ENCODE data around the gene CCDC91.

Gene CCDC91

DNA sequence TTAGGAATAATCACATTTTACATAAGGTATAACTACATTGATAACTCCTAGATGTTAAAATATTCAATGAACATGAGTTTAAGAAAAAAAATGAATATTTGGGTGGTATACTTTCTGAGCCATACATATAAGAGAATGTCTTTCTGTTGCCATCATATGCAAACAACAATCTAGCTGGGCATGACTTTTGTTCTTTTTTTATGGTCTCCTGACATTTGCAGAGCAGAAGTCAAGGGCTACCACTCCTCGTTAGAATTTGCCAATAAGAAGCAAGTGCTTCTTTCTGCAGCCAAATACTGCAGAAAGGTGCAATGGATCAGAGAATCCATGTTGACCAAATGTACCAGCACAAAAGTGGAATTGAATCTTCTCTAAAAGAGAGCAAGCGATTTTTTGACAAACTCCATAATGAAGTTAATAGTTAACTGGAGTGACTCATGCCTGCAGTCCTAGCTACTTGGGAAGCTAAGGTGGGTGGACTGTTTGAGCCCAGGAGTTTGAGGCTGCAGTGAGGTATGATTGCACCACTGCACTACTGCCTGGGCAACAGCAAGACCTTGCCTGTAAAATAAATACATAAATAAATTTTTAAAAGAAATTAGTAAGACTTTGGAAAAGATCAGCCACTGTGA lies 25.5 kb upstream of the CCDC91 start:
- H3K4me3 ChIP-seq (ENCODE audit: low read depth in 1 of 2, low read length in 2 of 2), result no peak overlapping the region
- no peak overlapping the region for H3K9ac ChIP-seq (ENCODE audit: low read length)
- no peaks in the 10 kb centered on the region for H3K9me3 ChIP-seq (ENCODE audit: low read length)
- no peaks in the 10 kb centered on the region for H3K4me1 ChIP-seq (ENCODE audit: insufficient read depth, low read length)
- H3K27me3 ChIP-seq (ENCODE audit: control insufficient read depth in 1 of 2, insufficient read depth in 2 of 2, low read length in 2 of 2), result no peaks in the 10 kb centered on the region
- H3K27ac ChIP-seq (ENCODE audit: low read depth, low read length), result no peak overlapping the region
- H3K36me3 ChIP-seq (ENCODE audit: insufficient read depth, low read length), result no peaks in the 10 kb centered on the region

- Histone ChIP-seq H3K27me3 (ENCODE audit: control insufficient read depth in 1 of 2, insufficient read depth in 2 of 2, low read length in 2 of 2) (no peaks in the 10 kb centered on the region), H3K36me3 (ENCODE audit: insufficient read depth, low read length) (no peaks in the 10 kb centered on the region)
Measured at GRCh38 chr12:28167981-28168485, 22.2 kb upstream of the CCDC91 start.

GRCh38 chr12:28171356-28172060 lies 18.7 kb upstream of the CCDC91 start:
- no peaks in the 10 kb centered on the region for H3K36me3 ChIP-seq (ENCODE audit: insufficient read depth, low read length)
- no peaks in the 10 kb centered on the region for H3K27me3 ChIP-seq (ENCODE audit: control insufficient read depth in 1 of 2, insufficient read depth in 2 of 2, low read length in 2 of 2)
- H3K4me3 ChIP-seq (ENCODE audit: low read depth in 1 of 2, low read length in 2 of 2), result no peak overlapping the region
- no peaks in the 10 kb centered on the region for H3K4me1 ChIP-seq (ENCODE audit: insufficient read depth, low read length)
- no peaks in the 10 kb centered on the region for H3K9me3 ChIP-seq (ENCODE audit: low read length)
- no peak overlapping the region for H3K9ac ChIP-seq (ENCODE audit: low read length)
- H3K27ac ChIP-seq (ENCODE audit: low read depth, low read length), result no peak overlapping the region

More at GRCh38 chr12:28167981-28168485, 22.2 kb upstream of the CCDC91 start:
- Histone ChIP-seq H3K27ac (ENCODE audit: low read depth, low read length) (no peak overlapping the region), H3K9me3 (ENCODE audit: low read length) (no peaks in the 10 kb centered on the region), H3K4me1 (ENCODE audit: insufficient read depth, low read length) (no peaks in the 10 kb centered on the region), H3K4me3 (ENCODE audit: low read depth in 1 of 2, low read length in 2 of 2) (no peak overlapping the region), H3K9ac (ENCODE audit: low read length) (no peak overlapping the region)

DNA sequence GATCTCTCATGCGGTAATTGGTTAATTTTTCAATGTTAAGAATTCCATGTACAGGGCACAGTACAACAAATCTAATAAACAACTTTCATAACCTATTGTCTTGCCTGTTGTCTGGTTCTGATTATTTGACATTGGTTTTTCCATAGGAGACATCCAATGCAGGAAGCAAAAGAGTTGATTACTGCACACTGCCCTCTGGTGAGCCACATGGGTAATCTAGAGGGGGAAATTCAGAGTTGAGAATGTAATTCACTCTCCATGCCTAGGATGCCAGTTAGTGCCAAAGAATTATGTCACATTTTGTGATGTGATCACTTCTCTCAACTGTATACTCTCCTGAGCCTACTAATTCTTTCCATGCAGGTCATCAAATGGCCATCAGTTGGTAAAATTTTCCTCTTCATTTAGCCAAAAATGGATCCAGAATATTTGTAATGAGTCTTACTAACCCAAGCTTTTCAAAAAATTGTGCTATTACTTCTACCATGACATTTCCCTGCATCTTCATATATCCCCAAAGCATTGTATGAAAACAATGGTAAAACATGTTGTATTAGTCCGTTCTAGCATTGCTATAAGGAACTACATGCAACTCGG lies 17.7 kb upstream of the CCDC91 start:
- Histone ChIP-seq H3K27ac (ENCODE audit: low read depth, low read length) (no peak overlapping the region), H3K27me3 (ENCODE audit: control insufficient read depth in 1 of 2, insufficient read depth in 2 of 2, low read length in 2 of 2) (no peaks in the 10 kb centered on the region), H3K4me3 (ENCODE audit: low read depth in 1 of 2, low read length in 2 of 2) (no peak overlapping the region), H3K9ac (ENCODE audit: low read length) (no peak overlapping the region), H3K36me3 (ENCODE audit: insufficient read depth, low read length) (no peaks in the 10 kb centered on the region), H3K4me1 (ENCODE audit: insufficient read depth, low read length) (no peaks in the 10 kb centered on the region), H3K9me3 (ENCODE audit: low read length) (no peaks in the 10 kb centered on the region)

DNA sequence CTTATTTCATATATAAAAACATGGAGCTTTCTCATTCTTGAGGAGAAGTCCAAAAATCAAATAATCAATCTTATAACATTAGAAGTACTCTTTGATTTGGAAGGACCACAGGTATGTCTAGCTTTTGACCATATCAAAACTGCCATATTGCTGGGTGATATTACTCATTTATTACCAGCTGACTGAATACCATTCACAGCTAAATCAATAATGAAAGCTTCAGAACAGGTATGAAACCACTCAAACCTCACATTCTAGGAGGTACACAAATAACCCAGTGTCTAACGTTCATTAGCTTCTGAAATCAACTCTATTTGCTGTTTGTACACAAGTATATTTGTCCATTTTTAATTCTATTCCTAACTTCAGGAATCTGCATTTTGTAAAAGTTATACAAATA lies 16.8 kb upstream of the CCDC91 start:
- Histone ChIP-seq H3K9ac (ENCODE audit: low read length) (no peak overlapping the region), H3K27me3 (ENCODE audit: control insufficient read depth in 1 of 2, insufficient read depth in 2 of 2, low read length in 2 of 2) (no peaks in the 10 kb centered on the region), H3K27ac (ENCODE audit: low read depth, low read length) (no peak overlapping the region), H3K4me1 (ENCODE audit: insufficient read depth, low read length) (no peaks in the 10 kb centered on the region), H3K36me3 (ENCODE audit: insufficient read depth, low read length) (no peaks in the 10 kb centered on the region), H3K4me3 (ENCODE audit: low read depth in 1 of 2, low read length in 2 of 2) (no peak overlapping the region), H3K9me3 (ENCODE audit: low read length) (no peaks in the 10 kb centered on the region)

GRCh38 chr12:28175098-28175589 lies 15.1 kb upstream of the CCDC91 start:
- Histone ChIP-seq H3K9me3 (ENCODE audit: low read length) (no peaks in the 10 kb centered on the region), H3K36me3 (ENCODE audit: insufficient read depth, low read length) (no peaks in the 10 kb centered on the region), H3K27me3 (ENCODE audit: control insufficient read depth in 1 of 2, insufficient read depth in 2 of 2, low read length in 2 of 2) (no peaks in the 10 kb centered on the region), H3K9ac (ENCODE audit: low read length) (no peak overlapping the region), H3K4me1 (ENCODE audit: insufficient read depth, low read length) (no peaks in the 10 kb centered on the region), H3K27ac (ENCODE audit: low read depth, low read length) (no peak overlapping the region), H3K4me3 (ENCODE audit: low read depth in 1 of 2, low read length in 2 of 2) (no peak overlapping the region)

- no peak overlapping the region for H3K4me3 ChIP-seq (ENCODE audit: low read depth in 1 of 2, low read length in 2 of 2)
- no peaks in the 10 kb centered on the region for H3K9me3 ChIP-seq (ENCODE audit: low read length)
- no peak overlapping the region for H3K27ac ChIP-seq (ENCODE audit: low read depth, low read length)
- no peaks in the 10 kb centered on the region for H3K27me3 ChIP-seq (ENCODE audit: control insufficient read depth in 1 of 2, insufficient read depth in 2 of 2, low read length in 2 of 2)
- H3K4me1 ChIP-seq (ENCODE audit: insufficient read depth, low read length), result no peaks in the 10 kb centered on the region
- H3K9ac ChIP-seq (ENCODE audit: low read length), result no peak overlapping the region
- H3K36me3 ChIP-seq (ENCODE audit: insufficient read depth, low read length), result no peaks in the 10 kb centered on the region
Measured at GRCh38 chr12:28176295-28176694, 14.0 kb upstream of the CCDC91 start.

GRCh38 chr12:28177461-28177860 lies 12.8 kb upstream of the CCDC91 start:
- no peaks in the 10 kb centered on the region for H3K27me3 ChIP-seq (ENCODE audit: control insufficient read depth in 1 of 2, insufficient read depth in 2 of 2, low read length in 2 of 2)
- H3K36me3 ChIP-seq (ENCODE audit: insufficient read depth, low read length), result no peaks in the 10 kb centered on the region
- no peaks in the 10 kb centered on the region for H3K9me3 ChIP-seq (ENCODE audit: low read length)
- no peak overlapping the region for H3K27ac ChIP-seq (ENCODE audit: low read depth, low read length)
- no peak overlapping the region for H3K9ac ChIP-seq (ENCODE audit: low read length)
- H3K4me3 ChIP-seq (ENCODE audit: low read depth in 1 of 2, low read length in 2 of 2), result no peak overlapping the region
- H3K4me1 ChIP-seq (ENCODE audit: insufficient read depth, low read length), result no peaks in the 10 kb centered on the region

DNA sequence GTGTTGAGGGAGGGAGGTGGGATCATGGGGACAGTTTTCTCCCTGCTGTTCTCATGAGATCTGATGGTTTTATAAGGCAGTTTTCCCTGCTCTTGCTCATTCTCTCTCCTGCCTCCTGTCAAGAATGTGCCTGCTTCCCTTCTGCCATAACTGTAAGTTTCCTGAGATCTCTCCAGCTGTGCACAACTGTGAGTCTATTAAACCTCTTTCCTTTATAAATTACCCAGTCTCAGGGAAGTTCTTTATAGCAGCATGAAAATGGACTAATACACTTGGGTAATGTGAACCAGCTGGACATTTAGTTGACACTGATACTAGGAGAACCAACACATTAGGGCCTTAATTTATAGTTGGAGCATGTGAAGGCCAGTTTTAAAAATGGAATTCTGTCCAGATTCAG lies 12.4 kb upstream of the CCDC91 start:
- no peak overlapping the region for H3K4me3 ChIP-seq (ENCODE audit: low read depth in 1 of 2, low read length in 2 of 2)
- H3K27me3 ChIP-seq (ENCODE audit: control insufficient read depth in 1 of 2, insufficient read depth in 2 of 2, low read length in 2 of 2), result no peaks in the 10 kb centered on the region
- no peak overlapping the region for H3K27ac ChIP-seq (ENCODE audit: low read depth, low read length)
- no peak overlapping the region for H3K9ac ChIP-seq (ENCODE audit: low read length)
- H3K4me1 ChIP-seq (ENCODE audit: insufficient read depth, low read length), result no peaks in the 10 kb centered on the region
- H3K36me3 ChIP-seq (ENCODE audit: insufficient read depth, low read length), result no peaks in the 10 kb centered on the region
- no peaks in the 10 kb centered on the region for H3K9me3 ChIP-seq (ENCODE audit: low read length)

DNA sequence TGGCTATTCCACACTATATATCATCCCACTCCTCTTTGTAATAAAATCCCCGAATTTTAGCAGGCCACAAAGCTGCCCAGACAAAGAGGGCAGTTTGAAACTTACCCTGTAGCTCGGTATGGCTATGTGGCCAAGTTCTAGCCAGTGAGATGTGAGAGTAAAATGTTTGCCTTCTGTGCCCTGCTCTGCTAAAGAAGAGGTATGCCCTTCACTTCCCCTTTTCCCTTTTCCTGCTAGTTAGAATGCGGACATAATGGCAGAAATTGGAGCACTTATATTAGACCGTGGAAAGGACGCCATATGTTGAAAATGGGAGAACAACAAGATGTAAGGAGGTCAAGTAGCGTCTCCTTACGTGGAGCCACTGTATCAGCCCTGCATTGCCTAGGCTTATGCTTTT lies 11.5 kb upstream of the CCDC91 start:
- Histone ChIP-seq H3K27me3 (ENCODE audit: control insufficient read depth in 1 of 2, insufficient read depth in 2 of 2, low read length in 2 of 2) (no peaks in the 10 kb centered on the region), H3K27ac (ENCODE audit: low read depth, low read length) (no peak overlapping the region), H3K4me1 (ENCODE audit: insufficient read depth, low read length) (no peaks in the 10 kb centered on the region), H3K4me3 (ENCODE audit: low read depth in 1 of 2, low read length in 2 of 2) (no peak overlapping the region), H3K36me3 (ENCODE audit: insufficient read depth, low read length) (no peaks in the 10 kb centered on the region), H3K9ac (ENCODE audit: low read length) (no peak overlapping the region), H3K9me3 (ENCODE audit: low read length) (no peaks in the 10 kb centered on the region)

GRCh38 chr12:28180786-28181185 lies 9.5 kb upstream of the CCDC91 start:
- Histone ChIP-seq H3K4me3 (ENCODE audit: low read depth in 1 of 2, low read length in 2 of 2) (no peak overlapping the region), H3K9me3 (ENCODE audit: low read length) (no peaks in the 10 kb centered on the region), H3K27me3 (ENCODE audit: control insufficient read depth in 1 of 2, insufficient read depth in 2 of 2, low read length in 2 of 2) (no peaks in the 10 kb centered on the region), H3K4me1 (ENCODE audit: insufficient read depth, low read length) (no peaks in the 10 kb centered on the region), H3K36me3 (ENCODE audit: insufficient read depth, low read length) (no peaks in the 10 kb centered on the region), H3K27ac (ENCODE audit: low read depth, low read length) (no peak overlapping the region), H3K9ac (ENCODE audit: low read length) (no peak overlapping the region)

Measured in muscle layer of colon (tissue), 2 donors.